Measurements from ENCODE around the gene MEG3.

GRCh38 chr14:100905166-100905565 is 79.2 kb downstream of the MEG3 start:
- TF ChIP-seq CTCF (IDR thresholded peaks at IDR 0.05) (no peak), EP300 (IDR thresholded peaks at IDR 0.05) (no peak), POLR2A (IDR thresholded peaks at IDR 0.05) (no peak)

Measured in tibial nerve (tissue), 4 donors.